Loucy (cell line): Measurements from ENCODE around the gene EVI5.

Experiments
- CTCF ChIP-seq: fragments of 200-600 bp; sonication (generic); conservative IDR thresholded peaks from 2 replicates; pipeline ENCODE4 v1.5.1; 2014; ENCODE audit warnings: mild to moderate bottlenecking, antibody characterized with exemption, low read length
- EZH2phosphoT487 ChIP-seq: fragments of 200-600 bp; IDR thresholded peaks from 2 replicates; pipeline ENCODE4 v1.6.1; 2018; ENCODE audit warnings: antibody characterized with exemption, mild to moderate bottlenecking, moderate library complexity, borderline replicate concordance

- TF ChIP-seq CTCF (peak; percentile 67), EZH2phosphoT487 (no peak)
Observed at GRCh38 chr1:92623187-92623778, 161.6 kb downstream of the EVI5 start.
